Gastroesophageal sphincter (tissue), 3 donors: ENCODE results near the gene C19orf38.

ENCODE experiments used
- CTCF ChIP-seq, 4 experiments: fragments of 200-600 bp in 2 of 4; fragments of 450-650 bp in 2 of 4; sonication (generic) in 1 of 4; IDR thresholded peaks; one replicate each; pipeline ENCODE4 v1.5.1; 2017 to 2019; ENCODE audit warnings: antibody characterized with exemption in 4 of 4, mild to moderate bottlenecking in 2 of 4, moderate library complexity in 2 of 4
- POLR2A ChIP-seq, 2 donors: fragments of 450-650 bp; IDR thresholded peaks; one replicate each; pipeline ENCODE4 v1.6.1; 2017; ENCODE audit warnings: antibody characterized with exemption in 2 of 2, mild to moderate bottlenecking in 2 of 2, moderate library complexity in 1 of 2
- POLR2AphosphoS5 ChIP-seq: sonication (generic); formaldehyde crosslinking; IDR thresholded peaks from one replicate; pipeline ENCODE4 v1.6.1; 2017; ENCODE audit warnings: antibody characterized with exemption

- TF ChIP-seq POLR2A (IDR thresholded peaks at IDR 0.05) (no peak), CTCF (IDR thresholded peaks at IDR 0.05) (peak in 2 of 4 experiments; percentile 11 to 26), POLR2AphosphoS5 (no peak)
Measured at GRCh38 chr19:10855879-10856522, 7.8 kb downstream of the C19orf38 start.
